ENCODE measurements around the gene APLP1. TPM values are rescaled to one million over a fixed set of nuclear protein-coding genes. Genes with fewer than 3 reads are reported as not detected.
"Not testable (repeated sequence)": the region's sequence is repeated elsewhere in the genome, so short reads cannot be mapped to it uniquely, and the experiment has no call there.

APLP1 gene
- total RNA-seq, 6 experiments from 2014 or later, result 0.27 to 1.5 (median 0.37) TPM; not detected in 3

DNA sequence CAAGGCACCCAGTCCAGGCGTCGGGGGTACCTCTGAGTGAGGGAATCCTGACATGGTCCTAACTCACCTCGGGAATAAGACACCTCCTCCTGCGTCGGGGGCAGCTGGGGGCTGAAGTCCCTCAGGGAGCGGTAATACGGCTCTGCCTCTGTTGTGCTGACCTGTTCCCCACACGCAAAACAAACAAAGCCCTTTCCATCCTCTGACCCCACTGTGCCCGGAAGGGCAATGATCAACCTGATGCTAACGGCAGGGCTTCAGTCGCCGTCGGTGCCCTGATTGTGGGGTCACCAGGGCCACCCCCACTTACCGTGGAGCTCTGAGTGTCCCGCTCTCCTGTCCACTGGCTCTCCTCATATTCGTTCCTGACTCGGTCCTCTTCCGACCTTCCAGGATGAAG, 37.4 kb upstream of the APLP1 start:
- no peaks in the 10 kb centered on the region for H3K9me3 ChIP-seq
- no peaks in the 10 kb centered on the region for H3K4me1 ChIP-seq
- no peak for TF ChIP-seq POLR2A (IDR thresholded peaks at IDR 0.05)
- TF ChIP-seq, protein P1, sequence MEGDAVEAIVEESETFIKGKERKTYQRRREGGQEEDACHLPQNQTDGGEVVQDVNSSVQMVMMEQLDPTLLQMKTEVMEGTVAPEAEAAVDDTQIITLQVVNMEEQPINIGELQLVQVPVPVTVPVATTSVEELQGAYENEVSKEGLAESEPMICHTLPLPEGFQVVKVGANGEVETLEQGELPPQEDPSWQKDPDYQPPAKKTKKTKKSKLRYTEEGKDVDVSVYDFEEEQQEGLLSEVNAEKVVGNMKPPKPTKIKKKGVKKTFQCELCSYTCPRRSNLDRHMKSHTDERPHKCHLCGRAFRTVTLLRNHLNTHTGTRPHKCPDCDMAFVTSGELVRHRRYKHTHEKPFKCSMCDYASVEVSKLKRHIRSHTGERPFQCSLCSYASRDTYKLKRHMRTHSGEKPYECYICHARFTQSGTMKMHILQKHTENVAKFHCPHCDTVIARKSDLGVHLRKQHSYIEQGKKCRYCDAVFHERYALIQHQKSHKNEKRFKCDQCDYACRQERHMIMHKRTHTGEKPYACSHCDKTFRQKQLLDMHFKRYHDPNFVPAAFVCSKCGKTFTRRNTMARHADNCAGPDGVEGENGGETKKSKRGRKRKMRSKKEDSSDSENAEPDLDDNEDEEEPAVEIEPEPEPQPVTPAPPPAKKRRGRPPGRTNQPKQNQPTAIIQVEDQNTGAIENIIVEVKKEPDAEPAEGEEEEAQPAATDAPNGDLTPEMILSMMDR (IDR thresholded peaks at IDR 0.05), result no peak
- intact Hi-C loops (cut with DNase I), result loop anchor here in 1 of 2 donors (10.0 kb wide), 1 partner anchor 136 kb away; no protein-coding TSS in a partner anchor
- no peak overlapping the region for H3K4me3 ChIP-seq
- no peaks in the 10 kb centered on the region for H3K36me3 ChIP-seq
- WGBS (ENCODE audit: insufficient coverage, low coverage, low lambda C conversion rate, missing lambda C conversion rate), result 37% methylated on average over 3 of the region's 18 CpGs
- DNase-seq, result no peak
- H3K27me3 ChIP-seq, result no peaks in the 10 kb centered on the region
- ATAC-seq, result no peak
- H3K27ac ChIP-seq, result no peak overlapping the region

DNA sequence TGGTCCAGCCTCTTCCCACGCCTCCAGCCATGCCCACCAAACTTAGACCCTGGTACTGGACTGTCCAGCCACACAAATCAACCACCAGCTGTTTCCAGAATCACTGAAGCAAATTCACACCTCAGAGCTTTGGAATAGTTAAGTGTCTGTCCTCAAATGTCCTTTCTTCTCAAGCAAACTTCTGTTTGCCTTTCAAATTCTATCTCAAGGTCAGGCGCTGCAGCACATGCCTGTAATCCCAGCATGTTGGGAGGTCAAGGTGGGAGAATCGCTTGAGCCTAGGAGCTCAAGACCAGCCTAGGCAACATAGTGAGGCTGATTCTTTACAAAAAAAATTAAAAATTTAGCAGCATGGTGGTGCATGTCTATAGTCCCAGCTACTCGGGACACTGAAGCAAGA, 36.3 kb upstream of the APLP1 start:
- DNase-seq (no peak), ATAC-seq (no peak)
- H3K27me3 ChIP-seq, result no peaks in the 10 kb centered on the region
- intact Hi-C loops (cut with DNase I), result loop anchor here in 1 of 2 donors (10.0 kb wide), 1 partner anchor 137 kb away; no protein-coding TSS in a partner anchor
- H3K27ac ChIP-seq, result no peak overlapping the region
- 51% methylated on average over 3 of the region's 4 CpGs for WGBS (ENCODE audit: insufficient coverage, low coverage, low lambda C conversion rate, missing lambda C conversion rate)
- no peaks in the 10 kb centered on the region for H3K36me3 ChIP-seq
- H3K4me3 ChIP-seq, result no peak overlapping the region
- no peaks in the 10 kb centered on the region for H3K9me3 ChIP-seq
- TF ChIP-seq POLR2A (IDR thresholded peaks at IDR 0.05), result no peak
- TF ChIP-seq, protein P1 (IDR thresholded peaks at IDR 0.05), result no peak
- H3K4me1 ChIP-seq, result no peaks in the 10 kb centered on the region

DNA sequence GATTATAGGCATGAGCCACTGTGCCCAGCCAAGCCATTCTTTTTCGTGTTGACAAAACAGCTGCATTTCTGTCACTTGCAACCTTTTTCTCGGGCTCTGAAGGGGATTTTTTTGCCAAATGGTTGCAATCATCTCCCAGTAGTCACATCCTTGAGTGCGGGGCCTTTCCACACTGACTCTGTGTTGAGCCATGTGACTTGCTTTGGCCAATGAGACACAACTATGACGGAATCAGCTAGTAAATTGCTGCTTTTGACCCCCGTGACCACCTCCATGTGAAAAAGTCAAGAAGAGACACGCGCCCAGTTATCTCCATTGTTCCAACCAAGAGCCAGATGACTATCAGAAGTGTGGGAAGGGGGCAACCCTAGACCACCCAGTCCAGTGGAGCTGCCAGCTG, 34.4 kb upstream of the APLP1 start:
- no peaks in the 10 kb centered on the region for H3K36me3 ChIP-seq
- no peak for ATAC-seq
- 50% methylated on average over 7 of the region's 7 CpGs for WGBS (ENCODE audit: insufficient coverage, low coverage, low lambda C conversion rate, missing lambda C conversion rate)
- no peak for DNase-seq
- intact Hi-C loops (cut with DNase I), result loop anchor here in 1 of 2 donors (10.0 kb wide), 1 partner anchor 139 kb away; no protein-coding TSS in a partner anchor
- TF ChIP-seq, protein P1 (IDR thresholded peaks at IDR 0.05), result no peak
- no peak for TF ChIP-seq POLR2A (IDR thresholded peaks at IDR 0.05)
- no peak overlapping the region for H3K4me3 ChIP-seq
- no peaks in the 10 kb centered on the region for H3K9me3 ChIP-seq
- no peak overlapping the region for H3K27ac ChIP-seq
- no peaks in the 10 kb centered on the region for H3K27me3 ChIP-seq
- no peaks in the 10 kb centered on the region for H3K4me1 ChIP-seq

DNA sequence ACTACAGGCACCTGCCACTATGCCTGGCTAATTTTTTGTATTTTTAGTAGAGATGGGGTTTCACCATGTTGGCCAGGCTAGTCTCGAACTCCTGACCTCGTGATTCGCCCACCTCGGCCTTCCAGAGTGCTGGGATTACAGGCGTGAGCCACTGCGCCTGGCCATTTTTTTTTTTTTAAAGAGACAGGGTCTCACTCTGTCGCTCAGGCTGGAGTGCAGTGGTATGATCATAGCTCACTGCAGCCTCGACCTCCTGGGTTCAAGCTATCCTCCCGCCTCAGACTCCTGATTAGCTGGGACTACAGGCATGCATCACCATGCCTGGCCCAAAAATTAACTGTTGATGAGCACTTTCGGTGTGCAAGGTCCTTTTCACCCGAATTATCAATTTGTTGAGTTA, 32.3 kb upstream of the APLP1 start:
- WGBS (ENCODE audit: insufficient coverage, low coverage, low lambda C conversion rate, missing lambda C conversion rate), result 45% methylated on average over 10 of the region's 11 CpGs

DNA sequence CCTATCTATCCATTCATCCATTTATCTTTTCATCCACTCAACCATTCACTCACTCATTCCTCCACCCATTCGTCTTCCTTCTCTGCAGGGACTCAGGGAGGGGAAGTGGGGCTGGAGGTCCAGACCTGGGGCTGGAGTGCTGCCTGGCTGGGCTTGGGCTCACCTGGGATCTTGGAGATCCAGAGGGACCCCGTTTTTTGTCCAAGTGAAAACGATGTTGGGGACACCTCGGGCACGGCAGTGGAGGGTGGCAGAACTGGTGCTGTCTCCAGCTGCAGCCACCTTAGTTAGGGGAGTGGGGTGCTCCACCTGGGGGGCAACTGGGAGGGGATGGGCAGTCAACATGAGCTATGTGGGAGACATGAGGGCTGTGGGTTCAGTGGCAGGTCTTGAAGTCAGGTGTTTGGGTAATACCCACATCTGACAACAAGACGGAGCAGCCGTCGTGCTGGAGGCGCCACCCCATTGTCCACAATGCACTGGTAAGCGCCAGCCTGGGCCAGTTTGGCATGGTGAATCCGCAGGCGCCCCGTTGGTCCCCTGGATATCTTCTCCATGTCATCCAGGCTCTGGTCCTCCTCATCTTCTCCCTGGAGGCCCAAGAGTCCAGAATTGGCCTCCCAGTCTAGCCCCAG, 26.3 kb upstream of the APLP1 start:
- intact Hi-C loops (cut with DNase I), result no loop called here
- Histone ChIP-seq H3K27ac (no peak overlapping the region), H3K27me3 (peaks cover 5 to 21% of the 10 kb centered on the region in 2 donors), H3K9me3 (no peaks in the 10 kb centered on the region), H3K4me3 (no peak overlapping the region), H3K36me3 (no peaks in the 10 kb centered on the region), H3K4me1 (no peaks in the 10 kb centered on the region)
- 81% methylated on average over 5 of the region's 13 CpGs for WGBS (ENCODE audit: insufficient coverage, low coverage, low lambda C conversion rate, missing lambda C conversion rate)
- DNase-seq (no peak), ATAC-seq (no peak)
- TF ChIP-seq, protein P1 (IDR thresholded peaks at IDR 0.05), result no peak
- no peak for TF ChIP-seq POLR2A (IDR thresholded peaks at IDR 0.05)

More for the DNA sequence above, 32.3 kb upstream of the APLP1 start:
- H3K27me3 ChIP-seq, H3K4me1 ChIP-seq, H3K9me3 ChIP-seq, H3K36me3 ChIP-seq, DNase-seq, ATAC-seq, H3K4me3 ChIP-seq, H3K27ac ChIP-seq: not testable (repeated sequence)
- intact Hi-C loops (cut with DNase I), result loop anchor here in 1 of 2 donors (10.0 kb wide), 1 partner anchor 141 kb away; no protein-coding TSS in a partner anchor

All from right lobe of liver (tissue), 6 donors.